Heart left ventricle (tissue), 16 donors: Measurements from ENCODE around the gene TRIM7. TPM values are rescaled to one million over a fixed set of nuclear protein-coding genes. Genes with fewer than 3 reads are reported as not detected.
"Not testable (repeated sequence)": the region's sequence is repeated elsewhere in the genome, so short reads cannot be mapped to it uniquely, and the experiment has no call there.

Source experiments
- ATAC-seq, 4 donors: fragments of 200-7000 bp; cut with Tn5 transposase; one replicate each; pipeline ENCODE4 v1.9.1; 2020 to 2022; ENCODE audit warnings: moderate library complexity in 4 of 4, mild to moderate bottlenecking in 3 of 4, moderate number of reproducible peaks in 1 of 4
- DNase-seq, 5 donors: peaks; one replicate each; pipeline ENCODE4 v3.0.0-alpha.2; 2020
- H3K27ac ChIP-seq, 12 donors: fragments of 200-600 bp; sonication (generic) in 4 of 12; one replicate each; pipeline versions ENCODE4 v1.5.0 to v1.8.0; 2016 to 2022; ENCODE audit warnings: mild to moderate bottlenecking in 2 of 12
- H3K27me3 ChIP-seq, 9 donors: fragments of 200-600 bp; sonication (generic) in 2 of 9; one replicate each; pipeline versions ENCODE4 v1.5.1 to v1.8.0; 2016 to 2022; ENCODE audit warnings: mild to moderate bottlenecking in 3 of 9
- H3K36me3 ChIP-seq, 9 donors: fragments of 200-600 bp; sonication (generic) in 2 of 9; one replicate each; pipeline versions ENCODE4 v1.5.0 to v1.8.0; 2018 to 2022; ENCODE audit warnings: mild to moderate bottlenecking in 2 of 9
- H3K4me1 ChIP-seq, 12 donors: fragments of 200-600 bp; sonication (generic) in 4 of 12; one replicate each; pipeline versions ENCODE4 v1.5.0 to v1.8.0; 2016 to 2022; ENCODE audit warnings: mild to moderate bottlenecking in 3 of 12
- H3K4me3 ChIP-seq, 12 donors: fragments of 200-600 bp; sonication (generic) in 4 of 12; one replicate each; pipeline versions ENCODE4 v1.5.0 to v1.8.0; 2017 to 2022; ENCODE audit warnings: mild to moderate bottlenecking in 9 of 12, moderate library complexity in 4 of 12
- H3K9me3 ChIP-seq, 12 donors: fragments of 200-600 bp; sonication (generic) in 4 of 12; one replicate each; pipeline versions ENCODE4 v1.5.0 to v1.8.0; 2016 to 2022; ENCODE audit warnings: mild to moderate bottlenecking in 1 of 12
- POLR2A ChIP-seq, 2 donors: fragments of 450-650 bp; IDR thresholded peaks; one replicate each; pipeline ENCODE4 v1.6.1; 2017; ENCODE audit warnings: antibody characterized with exemption in 2 of 2, mild to moderate bottlenecking in 2 of 2, moderate library complexity in 2 of 2
- WGBS, 4 donors: extraction: QIAGEN DNeasy Blood & Tissue Kit in 2 of 4; methylation state at CpG; one replicate each; pipeline versions ENCODE4 v1.1.5 to v1.1.7; 2013 to 2018; 5-methylcytosine and 5-hydroxymethylcytosine counted together
- intact Hi-C, 10 donors: fragments of 100-400 bp; cut with DNase I; formaldehyde crosslinking; loops; one replicate each; pipeline versions ENCODE4 v1.11.1 to v1.14.2; 2022
- polyA plus RNA-seq, 2 donors: library from polyadenylated mRNA; stranded (reverse); fragments of 200-250 nt; gene quantifications; one replicate each; pipeline ENCODE4 v1.2.3, GENCODE V29; 2013
- total RNA-seq, 9 donors: library from RNA; depleted of rRNA in 2 of 9; stranded (reverse); fragments of >200 nt in 2 of 9; fragmentation: NEBNext Ultra II Directional in 3 of 9; extraction: Animal tissue kit (Norgen Biotek cat#: 25700) in 3 of 9; gene quantifications; one replicate each; pipeline versions ENCODE4 v1.1.0 to v1.2.4, GENCODE V29; 2016 to 2023
- TF ChIP-seq, protein P1 (sequence below), 12 donors: fragments of 200-600 bp; sonication (generic) in 4 of 12; IDR thresholded peaks; one replicate each; pipeline versions ENCODE4 v1.5.0 to v1.8.0; 2018 to 2022; ENCODE audit warnings: antibody characterized with exemption in 12 of 12, mild to moderate bottlenecking in 5 of 12
- donor health status: ischemic (EF 13 %, LVEDD 7.1; RV severe dilation, severe dysfunction).
- donor health status: healthy with polysubstance abuse.
- donor health status: DM: no; HTN: yes; CAD: no.
- donor health status: DM: no; HTN: no; CAD: no.
- donor health status: ischemic (EF 25% LVEDD 6.9; RV normal size, moderate dysfunction).
- donor health status: ischemic (EF 25% LVEDD 5.7; RV mildly dilated, moderate dysfunction).
- donor health status: healthy.
- donor health status: DM: yes; HTN: yes; CAD: no.
- donor health status: ischemic (EF 35%, LVEDD 5.7; RV mildly dilated, moderate dysfunction).
- donor health status: nonischemic (EF 11% LVEDD 7.7; RV severe dilation, severe dysfunction).
- donor health status: DM: yes; HTN: yes; CAD: no.
- donor health status: PGD.
- donor health status: ischemic (EF 29% LVEDD 5.4; RV normal size, mild dysfunction).
- donor health status: nonischemic (EF 23%, LVEDD 6.1; RV moderate dilation, normal function).

The TRIM7 gene
- total and polyA plus RNA-seq, 11 donors = 3.6 to 11.0 (median 6.7) TPM

DNA sequence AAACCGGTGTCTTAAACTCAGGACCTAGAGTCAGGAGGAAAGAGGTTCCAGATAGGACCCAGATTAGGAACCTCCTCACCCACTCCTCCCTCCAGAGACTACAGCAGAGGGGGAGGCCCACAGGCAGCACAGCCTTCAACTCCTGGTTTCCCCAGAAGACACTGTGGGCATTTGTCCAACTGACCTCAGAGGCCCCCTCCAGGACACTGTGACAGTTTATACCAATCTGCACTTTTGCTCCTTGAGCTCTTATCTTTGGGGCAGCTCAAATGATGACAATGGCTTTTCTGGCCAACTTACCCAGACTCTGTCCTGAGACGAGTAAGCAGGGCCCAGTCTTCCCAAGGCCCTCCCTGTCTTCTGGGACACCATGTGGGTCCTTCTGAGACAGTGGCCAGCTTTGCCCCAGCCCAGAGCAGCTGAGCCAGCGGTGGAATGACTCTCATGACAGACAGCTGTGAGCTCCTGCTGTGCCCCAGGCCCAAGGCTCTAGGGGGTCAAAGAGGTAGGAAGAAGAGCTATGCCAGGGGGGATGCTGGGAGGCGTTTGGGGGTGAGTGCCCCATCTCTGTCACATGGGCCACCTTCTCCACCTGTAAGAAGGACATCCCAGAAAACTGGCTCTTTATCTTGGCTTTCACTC lies 43.3 kb downstream of the TRIM7 start:
- Histone ChIP-seq H3K9me3 (no peaks in the 10 kb centered on the region), H3K36me3 (no peaks in the 10 kb centered on the region), H3K27me3 (peaks cover 0 to 36% (median 21%) of the 10 kb centered on the region in 9 donors), H3K27ac (peak overlapping the region in 3 of 12 donors; percentile 28 to 46 (median 30)), H3K4me3 (no peak overlapping the region), H3K4me1 (peaks cover 0 to 14% (median 2%) of the 10 kb centered on the region in 12 donors)
- intact Hi-C loops = loop anchor here in 1 of 10 donors (10.0 kb wide), 1 partner anchor 377 kb away; no protein-coding TSS in a partner anchor
- WGBS, 4 donors = 67 to 84% (median 80%) methylated on average over 4 of the region's 4 CpGs
- no peak for ATAC-seq
- DNase-seq = no peak
- no peak for TF ChIP-seq POLR2A (IDR thresholded peaks at IDR 0.05)
- TF ChIP-seq, protein P1, sequence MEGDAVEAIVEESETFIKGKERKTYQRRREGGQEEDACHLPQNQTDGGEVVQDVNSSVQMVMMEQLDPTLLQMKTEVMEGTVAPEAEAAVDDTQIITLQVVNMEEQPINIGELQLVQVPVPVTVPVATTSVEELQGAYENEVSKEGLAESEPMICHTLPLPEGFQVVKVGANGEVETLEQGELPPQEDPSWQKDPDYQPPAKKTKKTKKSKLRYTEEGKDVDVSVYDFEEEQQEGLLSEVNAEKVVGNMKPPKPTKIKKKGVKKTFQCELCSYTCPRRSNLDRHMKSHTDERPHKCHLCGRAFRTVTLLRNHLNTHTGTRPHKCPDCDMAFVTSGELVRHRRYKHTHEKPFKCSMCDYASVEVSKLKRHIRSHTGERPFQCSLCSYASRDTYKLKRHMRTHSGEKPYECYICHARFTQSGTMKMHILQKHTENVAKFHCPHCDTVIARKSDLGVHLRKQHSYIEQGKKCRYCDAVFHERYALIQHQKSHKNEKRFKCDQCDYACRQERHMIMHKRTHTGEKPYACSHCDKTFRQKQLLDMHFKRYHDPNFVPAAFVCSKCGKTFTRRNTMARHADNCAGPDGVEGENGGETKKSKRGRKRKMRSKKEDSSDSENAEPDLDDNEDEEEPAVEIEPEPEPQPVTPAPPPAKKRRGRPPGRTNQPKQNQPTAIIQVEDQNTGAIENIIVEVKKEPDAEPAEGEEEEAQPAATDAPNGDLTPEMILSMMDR (IDR thresholded peaks at IDR 0.05) = no peak

DNA sequence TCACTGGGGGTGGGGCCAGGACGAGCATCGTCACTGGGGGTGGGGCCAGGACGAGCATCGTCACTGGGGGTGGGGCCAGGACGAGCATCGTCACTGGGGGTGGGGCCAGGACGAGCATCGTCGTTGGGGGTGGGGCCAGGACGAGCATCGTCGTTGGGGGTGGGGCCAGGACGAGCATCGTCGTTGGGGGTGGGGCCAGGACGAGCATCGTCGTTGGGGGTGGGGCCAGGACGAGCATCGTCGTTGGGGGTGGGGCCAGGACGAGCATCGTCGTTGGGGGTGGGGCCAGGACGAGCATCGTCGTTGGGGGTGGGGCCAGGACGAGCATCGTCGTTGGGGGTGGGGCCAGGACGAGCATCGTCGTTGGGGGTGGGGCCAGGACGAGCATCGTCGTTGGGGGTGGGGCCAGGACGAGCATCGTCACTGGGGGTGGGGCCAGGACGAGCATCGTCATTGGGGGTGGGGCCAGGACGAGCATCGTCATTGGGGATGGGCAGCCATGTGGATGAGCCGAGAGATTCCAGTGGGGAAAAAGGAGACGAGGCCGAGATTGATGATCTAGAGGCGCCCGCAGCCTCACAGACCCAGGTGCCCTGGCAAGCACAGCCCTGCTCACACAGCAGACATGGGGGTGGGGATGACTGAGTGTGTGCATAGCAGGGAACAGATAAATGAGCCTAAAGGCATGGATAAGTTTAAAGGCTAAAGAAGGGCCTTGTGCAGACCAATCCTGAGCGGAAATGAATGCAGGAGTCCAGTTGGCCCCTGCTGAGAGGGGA lies 44.1 kb downstream of the TRIM7 start:
- peaks cover 0 to 14% (median 2%) of the 10 kb centered on the region in 12 donors for H3K4me1 ChIP-seq
- intact Hi-C loops = loop anchor here in 1 of 10 donors (10.0 kb wide), 1 partner anchor 376 kb away; no protein-coding TSS in a partner anchor
- H3K36me3 ChIP-seq, H3K9me3 ChIP-seq: not testable (repeated sequence)
- peaks cover 0 to 29% (median 14%) of the 10 kb centered on the region in 9 donors for H3K27me3 ChIP-seq
- peak overlapping the region in 7 of 12 donors; percentile 20 to 53 (median 33) for H3K4me3 ChIP-seq
- H3K27ac ChIP-seq = peak overlapping the region in 3 of 12 donors; percentile 28 to 46 (median 30)
- DNase-seq (peak in 1 of 5 donors; percentile 49), ATAC-seq (peak in 1 of 4 donors; percentile 39)
- 12 to 28% (median 13%) methylated on average over 15 to 29 of the region's 48 CpGs for WGBS, 4 donors

DNA sequence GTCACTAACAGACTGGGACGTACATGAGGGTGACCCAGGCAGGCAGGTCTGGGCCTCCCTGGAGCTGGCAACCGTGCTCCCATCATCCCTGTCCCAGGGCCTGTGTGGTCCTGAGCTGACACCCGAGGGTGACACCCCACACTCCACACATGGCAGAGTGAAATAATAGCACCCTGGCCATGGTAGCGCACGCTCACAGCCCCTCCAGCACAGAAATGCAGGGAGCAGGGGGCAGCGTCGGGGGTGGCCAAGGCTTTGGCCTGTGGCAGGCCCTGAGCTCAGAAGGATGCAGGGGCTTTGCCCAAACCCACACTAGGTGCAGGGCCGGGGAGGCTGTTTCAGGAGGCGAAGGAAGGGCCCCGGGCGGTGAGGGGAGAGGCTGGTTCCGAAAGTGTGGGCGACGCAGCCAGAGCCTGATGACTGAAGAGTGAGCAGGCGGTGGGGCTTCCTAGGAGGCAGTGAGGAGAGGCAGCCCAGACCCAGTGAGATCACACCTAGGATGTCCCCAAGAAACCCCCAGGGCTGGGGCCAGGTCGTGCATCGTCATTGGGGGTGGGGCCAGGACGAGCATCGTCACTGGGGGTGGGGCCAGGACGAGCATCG lies 44.7 kb downstream of the TRIM7 start:
- H3K9me3 ChIP-seq = no peaks in the 10 kb centered on the region
- DNase-seq = peak in 3 of 5 donors; percentile 18 to 56 (median 55)
- intact Hi-C loops = loop anchor here in 1 of 10 donors (10.0 kb wide), 1 partner anchor 375 kb away; no protein-coding TSS in a partner anchor

More for the DNA sequence above, 44.7 kb downstream of the TRIM7 start:
- H3K4me1 ChIP-seq = peaks cover 0 to 14% (median 2%) of the 10 kb centered on the region in 12 donors
- peaks cover 0 to 22% (median 12%) of the 10 kb centered on the region in 9 donors for H3K27me3 ChIP-seq
- peak overlapping the region in 10 of 12 donors; percentile 19 to 53 (median 34) for H3K4me3 ChIP-seq
- 48 to 76% (median 55%) methylated on average over 15 to 21 of the region's 21 CpGs; no CpG with 5 or more reads in 1 of the 4 donors for WGBS, 4 donors
- TF ChIP-seq POLR2A (IDR thresholded peaks at IDR 0.05) = no peak
- TF ChIP-seq, protein P1 (IDR thresholded peaks at IDR 0.05) = no peak
- H3K27ac ChIP-seq = peak overlapping the region in 11 of 12 donors; percentile 11 to 81 (median 58)
- H3K36me3 ChIP-seq = no peaks in the 10 kb centered on the region
- peak; percentile 23 to 84 (median 61) for ATAC-seq
